Aorta (tissue), 5 donors: ENCODE results near the gene ASB13. TPM values are rescaled to one million over a fixed set of nuclear protein-coding genes. Genes with fewer than 3 reads are reported as not detected.
"Not testable (repeated sequence)": the region's sequence is repeated elsewhere in the genome, so short reads cannot be mapped to it uniquely, and the experiment has no call there.

Source experiments
- ATAC-seq: fragments of 200-7000 bp; cut with Tn5 transposase; one replicate; pipeline ENCODE4 v1.9.1; 2022; ENCODE audit warnings: moderate library complexity; ENCODE audit not compliant: low FRiP score
- DNase-seq, 2 donors: peaks; one replicate each; pipeline ENCODE4 v3.0.0-alpha.2; 2020
- H3K27ac ChIP-seq, 2 donors: one replicate each; pipeline ENCODE4 v1.5.1; 2013; ENCODE audit warnings: low read length in 2 of 2, mild to moderate bottlenecking in 2 of 2, moderate library complexity in 2 of 2, control low read depth in 1 of 2, inconsistent platforms in 1 of 2, low read depth in 1 of 2
- H3K27me3 ChIP-seq, 2 donors: one replicate each; pipeline ENCODE4 v1.6.1; 2013; ENCODE audit warnings: control low read depth in 1 of 2, low read length in 1 of 2, mild to moderate bottlenecking in 1 of 2, moderate library complexity in 1 of 2; ENCODE audit not compliant: insufficient read depth in 2 of 2, control insufficient read depth in 1 of 2
- H3K36me3 ChIP-seq, 2 donors: one replicate each; pipeline ENCODE4 v1.6.1; 2013; ENCODE audit warnings: control low read depth in 1 of 2, low read length in 1 of 2, mild to moderate bottlenecking in 1 of 2; ENCODE audit not compliant: insufficient read depth in 2 of 2, control insufficient read depth in 1 of 2
- H3K4me1 ChIP-seq, 2 donors: one replicate each; pipeline ENCODE4 v1.6.1; 2013; ENCODE audit warnings: low read length in 2 of 2, control low read depth in 1 of 2, mild to moderate bottlenecking in 1 of 2, moderate library complexity in 1 of 2; ENCODE audit not compliant: insufficient read depth in 2 of 2, control insufficient read depth in 1 of 2
- H3K4me3 ChIP-seq, 2 donors: one replicate each; pipeline ENCODE4 v1.5.1; 2013; ENCODE audit warnings: low read length in 2 of 2, control low read depth in 1 of 2, mild to moderate bottlenecking in 1 of 2
- H3K9me3 ChIP-seq: one replicate; pipeline ENCODE4 v1.6.1; 2013; ENCODE audit warnings: mild to moderate bottlenecking, low read length; ENCODE audit not compliant: control insufficient read depth
- WGBS, 2 donors: extraction: QIAGEN DNeasy Blood & Tissue Kit; methylation state at CpG; one replicate each; pipeline ENCODE4 v1.1.7; 2013; 5-methylcytosine and 5-hydroxymethylcytosine counted together
- intact Hi-C, 2 donors: fragments of 100-400 bp; cut with DNase I; formaldehyde crosslinking; loops; one replicate each; pipeline versions ENCODE4 v1.14.2 to v1.15.0; 2022
- polyA plus RNA-seq, 2 donors: library from polyadenylated mRNA; stranded (reverse); fragments of 200-250 nt; gene quantifications; one replicate each; pipeline ENCODE4 v1.2.3, GENCODE V29; 2013
- total RNA-seq, 2 donors: library from RNA; stranded (reverse); fragmentation: NEBNext Ultra II Directional; extraction: Animal tissue kit (Norgen Biotek cat#: 25700); gene quantifications; one replicate each; pipeline ENCODE4 v1.2.1, GENCODE V29; 2021
- donor health status: healthy with polysubstance abuse.
- donor health status: Bipolar disorder and iron deficiency.
- donor health status: DM: no; HTN: no; CAD: no.
- donor health status: DM: no; HTN: no; CAD: no.
- donor health status: DM: yes; HTN: yes; CAD: no.

The ASB13 gene
- total and polyA plus RNA-seq, 4 donors: 19.2 to 35.1 (median 24.1) TPM

DNA sequence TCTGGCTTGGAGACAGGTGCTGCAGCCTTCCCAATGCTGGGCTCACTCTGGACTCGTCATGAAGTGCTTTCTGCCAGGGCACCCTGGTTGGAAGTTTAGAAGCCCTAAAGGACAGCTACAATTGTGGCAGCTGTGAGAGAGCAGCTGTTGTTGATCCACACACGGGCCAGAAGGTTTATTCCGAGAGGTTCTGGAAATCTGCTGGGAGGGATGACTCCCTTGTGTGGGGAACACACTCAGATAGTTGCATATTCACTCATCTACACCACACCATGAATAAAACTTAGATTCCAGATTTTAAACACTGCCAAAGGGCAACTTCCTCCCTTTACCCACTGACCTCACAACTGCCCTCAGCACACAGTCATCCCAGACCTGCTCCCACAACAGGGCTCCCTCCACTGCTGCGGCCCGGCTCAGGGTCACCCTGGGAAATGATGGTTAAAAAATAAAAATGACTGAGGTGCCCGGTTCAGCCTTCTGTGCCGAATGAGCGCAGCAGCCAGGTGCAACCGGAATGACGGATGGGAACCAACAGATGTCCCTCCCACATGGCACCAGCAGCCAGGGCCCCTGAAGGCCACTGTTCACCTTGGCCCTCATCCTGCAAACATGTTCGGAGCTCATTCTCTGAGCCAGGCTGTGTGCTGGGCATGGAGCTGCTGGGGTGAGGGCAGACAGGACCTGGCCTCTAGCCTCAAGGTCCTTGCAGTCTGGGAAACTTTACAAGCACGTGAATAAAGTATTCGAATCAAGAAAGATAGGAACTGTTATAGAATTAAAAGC, 40.2 kb downstream of the ASB13 start:
- DNase-seq (no peak), ATAC-seq (no peak)
- 8 to 12% methylated on average over 13 of the region's 13 CpGs for WGBS, 2 donors
- H3K36me3 ChIP-seq: no peaks in the 10 kb centered on the region
- H3K27ac ChIP-seq: peak overlapping the region; percentile 23 to 77
- no peak overlapping the region for H3K4me3 ChIP-seq
- no peaks in the 10 kb centered on the region for H3K4me1 ChIP-seq
- no peaks in the 10 kb centered on the region for H3K9me3 ChIP-seq
- H3K27me3 ChIP-seq: no peaks in the 10 kb centered on the region
- intact Hi-C loops: no loop called here

DNA sequence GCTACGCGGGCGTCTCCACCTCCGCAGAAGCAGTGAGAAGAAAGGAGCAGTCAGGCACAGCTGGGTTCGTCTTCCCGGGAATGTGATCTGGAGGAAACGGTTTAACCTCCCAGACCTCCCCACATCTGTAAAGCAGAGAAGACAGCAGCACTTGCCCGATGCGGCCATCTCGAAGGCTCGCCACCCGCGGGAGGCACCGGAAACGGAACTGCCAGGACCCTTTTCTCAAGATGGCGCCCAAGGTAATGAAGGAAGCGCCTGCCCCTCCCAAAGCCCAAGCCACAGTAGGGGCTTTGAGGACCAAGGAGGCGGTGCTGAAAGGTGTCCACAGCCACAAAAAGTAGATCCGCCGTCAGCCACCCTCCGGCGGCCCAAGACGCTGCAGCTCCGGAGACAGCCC, 41.7 kb downstream of the ASB13 start:
- Histone ChIP-seq H3K9me3 (no peaks in the 10 kb centered on the region), H3K36me3 (no peaks in the 10 kb centered on the region), H3K27ac (no peak overlapping the region), H3K4me3 (no peak overlapping the region), H3K27me3 (no peaks in the 10 kb centered on the region), H3K4me1 (no peaks in the 10 kb centered on the region)
- intact Hi-C loops: loop anchor here (5.0 kb wide), 3 partner anchors 77 to 182 kb away; no protein-coding TSS in a partner anchor
- WGBS, 2 donors: 96 to 97% methylated on average over 24 of the region's 24 CpGs
- ATAC-seq: no peak
- DNase-seq: peak in 1 of 2 donors; percentile 36

DNA sequence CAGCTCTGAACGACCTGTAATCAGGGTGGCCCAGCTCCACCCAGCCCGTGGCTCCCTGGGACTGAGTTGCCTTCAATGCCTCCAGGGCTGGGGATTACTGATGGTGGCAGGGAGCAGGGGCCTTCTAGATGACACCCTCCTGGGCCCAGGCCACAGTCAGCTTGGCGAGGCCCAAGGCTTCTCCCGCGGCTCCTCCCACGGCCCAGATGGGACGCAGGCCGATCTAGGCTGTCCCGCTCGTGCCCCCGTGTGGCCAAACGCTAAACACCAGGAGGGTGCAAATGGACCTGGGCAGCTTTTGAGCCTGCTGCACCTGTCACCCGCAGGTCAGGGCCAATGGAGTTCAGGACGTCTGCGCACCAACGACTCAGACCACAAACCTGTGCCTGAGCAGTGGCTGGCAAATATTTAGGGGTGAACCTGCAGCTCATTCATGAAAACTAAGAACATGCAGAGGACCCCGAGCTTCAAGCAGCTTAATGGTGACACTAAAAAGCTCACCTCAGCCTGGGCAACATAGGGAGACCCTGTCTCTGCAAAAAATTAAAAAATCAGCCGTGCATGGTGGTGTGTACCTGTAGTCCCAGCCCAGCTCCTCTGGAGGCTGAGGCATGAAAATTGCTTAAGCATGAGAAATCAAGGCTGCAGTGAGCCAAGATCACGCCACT, 43.2 kb downstream of the ASB13 start:
- no peak overlapping the region for H3K27ac ChIP-seq
- no peak overlapping the region for H3K4me3 ChIP-seq
- DNase-seq: peak; percentile 93 to 98
- no peaks in the 10 kb centered on the region for H3K27me3 ChIP-seq
- no peaks in the 10 kb centered on the region for H3K9me3 ChIP-seq
- intact Hi-C loops: loop anchor here (5.0 kb wide), 3 partner anchors 76 to 181 kb away; no protein-coding TSS in a partner anchor
- peak; percentile 85 for ATAC-seq
- no peaks in the 10 kb centered on the region for H3K36me3 ChIP-seq
- peaks cover 0 to 2% of the 10 kb centered on the region in 2 donors for H3K4me1 ChIP-seq
- 11 to 14% methylated on average over 19 of the region's 19 CpGs for WGBS, 2 donors

DNA sequence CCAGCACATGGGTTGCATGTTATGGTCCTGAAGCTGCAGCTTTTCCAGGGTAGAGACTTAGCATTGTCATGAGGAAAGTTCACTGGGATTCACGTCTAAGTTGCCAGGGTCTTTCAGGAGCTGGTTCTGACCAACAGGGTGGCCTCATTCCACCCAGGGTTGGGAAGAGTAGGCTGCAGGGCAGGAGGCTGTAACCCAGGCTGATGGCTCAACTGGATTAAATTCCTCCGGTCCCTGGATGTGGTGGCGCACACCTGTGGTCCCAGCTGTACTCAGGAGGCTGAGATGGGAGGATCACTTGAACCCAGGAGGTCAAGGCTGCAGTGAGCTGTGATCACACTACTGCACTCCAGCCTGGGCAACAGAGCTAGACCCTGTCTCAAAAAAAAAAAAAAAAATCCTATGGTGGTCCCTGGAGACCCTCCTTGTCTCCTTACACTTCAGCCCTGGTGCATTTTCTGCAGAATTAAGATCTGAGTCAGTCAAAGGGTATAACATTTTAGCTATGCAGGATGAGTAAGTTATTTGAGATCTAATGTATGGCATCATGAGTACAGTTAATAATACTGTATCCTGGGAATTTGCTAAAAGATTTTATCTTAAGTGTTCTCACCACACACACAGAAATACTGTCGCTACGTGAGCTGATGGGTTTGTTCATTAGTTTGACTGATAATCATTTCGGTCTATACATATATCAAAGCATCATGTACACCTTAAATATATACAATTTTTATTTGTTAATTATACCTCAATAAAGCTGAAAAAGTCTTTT, 44.0 kb downstream of the ASB13 start:
- DNase-seq (peak in 1 of 2 donors; percentile 38), ATAC-seq (no peak)
- Histone ChIP-seq H3K27me3 (no peaks in the 10 kb centered on the region), H3K36me3 (no peaks in the 10 kb centered on the region), H3K4me1 (peaks cover 0 to 7% of the 10 kb centered on the region in 2 donors), H3K9me3 (no peaks in the 10 kb centered on the region), H3K4me3 (no peak overlapping the region), H3K27ac (peak overlapping the region in 1 of 2 donors; percentile 31)
- intact Hi-C loops: loop anchor here (5.0 kb wide), 3 partner anchors 75 to 180 kb away; no protein-coding TSS in a partner anchor
- WGBS, 2 donors: 80 to 87% methylated on average over 6 of the region's 6 CpGs

DNA sequence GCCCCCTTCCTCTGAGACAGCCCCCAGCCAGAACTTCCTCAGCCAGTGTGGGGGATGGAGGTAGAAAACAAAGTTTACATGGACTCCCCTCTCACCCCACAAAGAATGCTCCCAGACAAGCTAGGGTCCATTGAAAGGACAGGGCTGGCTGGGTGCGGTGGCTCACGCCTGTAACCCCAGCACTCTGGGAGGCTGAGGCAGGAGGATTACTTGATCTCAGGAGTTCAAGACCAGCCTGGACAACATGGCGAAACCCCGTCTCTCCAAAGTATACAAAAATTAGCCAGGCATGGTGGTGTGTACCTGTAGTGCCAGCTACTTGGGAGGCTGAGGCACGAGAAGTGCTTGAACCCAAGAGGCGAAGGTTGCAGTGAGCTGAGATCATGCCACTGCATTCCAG, 45.0 kb downstream of the ASB13 start:
- DNase-seq: peak in 1 of 2 donors; percentile 26
- H3K4me3 ChIP-seq, ATAC-seq, H3K27me3 ChIP-seq, H3K9me3 ChIP-seq, H3K4me1 ChIP-seq, H3K36me3 ChIP-seq: not testable (repeated sequence)
- H3K27ac ChIP-seq: peak overlapping the region; percentile 74 to 77
- WGBS, 2 donors: 79% methylated on average over 6 of the region's 6 CpGs
- intact Hi-C loops: loop anchor here (2.0 to 5.0 kb wide), 4 partner anchors 74 to 179 kb away; no protein-coding TSS in a partner anchor

- 47 to 54% methylated on average over 16 of the region's 16 CpGs for WGBS, 2 donors
- Histone ChIP-seq H3K27me3 (no peaks in the 10 kb centered on the region), H3K27ac (peak overlapping the region; percentile 74 to 77), H3K4me3 (no peak overlapping the region), H3K4me1 (peaks cover 0 to 7% of the 10 kb centered on the region in 2 donors), H3K36me3 (no peaks in the 10 kb centered on the region), H3K9me3 (no peaks in the 10 kb centered on the region)
- no peak for ATAC-seq
- peak in 1 of 2 donors; percentile 34 for DNase-seq
- intact Hi-C loops: loop anchor here (2.0 to 5.0 kb wide), 4 partner anchors 74 to 179 kb away; no protein-coding TSS in a partner anchor
These were observed 45.4 kb downstream of the ASB13 start for GRCh38 chr10:5620966-5621365.

DNA sequence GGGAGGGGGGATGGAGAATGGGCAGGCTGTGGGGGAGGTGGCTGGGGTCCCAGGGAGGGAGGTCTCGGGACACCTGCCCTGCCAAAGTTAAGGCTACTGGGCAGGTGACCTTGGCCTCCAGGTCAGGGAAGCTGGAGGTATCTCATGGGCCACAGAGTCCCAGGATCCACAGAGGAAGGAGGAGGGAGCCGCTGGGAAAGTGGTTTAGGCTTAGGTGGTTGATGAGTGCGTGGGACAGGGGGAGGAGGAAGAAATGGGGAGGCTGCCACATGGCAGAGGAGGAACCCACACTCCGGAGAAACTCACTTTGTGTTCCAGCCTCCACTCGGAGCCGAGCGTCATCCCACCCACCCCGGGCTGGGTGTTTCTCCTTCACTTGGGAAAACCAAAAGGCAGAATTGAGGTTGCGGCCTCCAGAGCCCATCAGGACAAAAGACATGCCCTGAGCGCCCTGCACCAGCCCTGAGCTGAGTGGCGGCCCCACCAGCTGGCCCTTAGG, 46.1 kb downstream of the ASB13 start:
- H3K4me1 ChIP-seq: peaks cover 0 to 7% of the 10 kb centered on the region in 2 donors
- no peaks in the 10 kb centered on the region for H3K9me3 ChIP-seq
- no peaks in the 10 kb centered on the region for H3K36me3 ChIP-seq
- intact Hi-C loops: loop anchor here (2.0 to 5.0 kb wide), 4 partner anchors 73 to 178 kb away; no protein-coding TSS in a partner anchor
- DNase-seq: peak; percentile 71 to 78
- 2 to 6% methylated on average over 11 of the region's 11 CpGs for WGBS, 2 donors
- no peaks in the 10 kb centered on the region for H3K27me3 ChIP-seq
- H3K4me3 ChIP-seq: no peak overlapping the region
- H3K27ac ChIP-seq: peak overlapping the region; percentile 56 to 77
- ATAC-seq: peak; percentile 45
